Neural progenitor cell (in vitro differentiated cells): Measurements from ENCODE around the gene ALDH3B1.

Experiments
- EZH2 ChIP-seq: fragments of 200-600 bp; sonication (generic); IDR thresholded peaks from 2 replicates; pipeline ENCODE4 v1.6.1; 2017; ENCODE audit warnings: antibody characterized with exemption, mild to moderate bottlenecking, moderate library complexity
- EZH2phosphoT487 ChIP-seq: fragments of 200-600 bp; sonication (generic); IDR thresholded peaks from 2 replicates; pipeline ENCODE4 v1.6.1; 2017; ENCODE audit warnings: antibody characterized with exemption
- TF ChIP-seq, protein P1 (sequence below): fragments of 200-600 bp; sonication (generic); IDR thresholded peaks from 2 replicates; pipeline ENCODE4 v1.5.1; 2017; ENCODE audit warnings: antibody characterized with exemption, mild to moderate bottlenecking

DNA sequence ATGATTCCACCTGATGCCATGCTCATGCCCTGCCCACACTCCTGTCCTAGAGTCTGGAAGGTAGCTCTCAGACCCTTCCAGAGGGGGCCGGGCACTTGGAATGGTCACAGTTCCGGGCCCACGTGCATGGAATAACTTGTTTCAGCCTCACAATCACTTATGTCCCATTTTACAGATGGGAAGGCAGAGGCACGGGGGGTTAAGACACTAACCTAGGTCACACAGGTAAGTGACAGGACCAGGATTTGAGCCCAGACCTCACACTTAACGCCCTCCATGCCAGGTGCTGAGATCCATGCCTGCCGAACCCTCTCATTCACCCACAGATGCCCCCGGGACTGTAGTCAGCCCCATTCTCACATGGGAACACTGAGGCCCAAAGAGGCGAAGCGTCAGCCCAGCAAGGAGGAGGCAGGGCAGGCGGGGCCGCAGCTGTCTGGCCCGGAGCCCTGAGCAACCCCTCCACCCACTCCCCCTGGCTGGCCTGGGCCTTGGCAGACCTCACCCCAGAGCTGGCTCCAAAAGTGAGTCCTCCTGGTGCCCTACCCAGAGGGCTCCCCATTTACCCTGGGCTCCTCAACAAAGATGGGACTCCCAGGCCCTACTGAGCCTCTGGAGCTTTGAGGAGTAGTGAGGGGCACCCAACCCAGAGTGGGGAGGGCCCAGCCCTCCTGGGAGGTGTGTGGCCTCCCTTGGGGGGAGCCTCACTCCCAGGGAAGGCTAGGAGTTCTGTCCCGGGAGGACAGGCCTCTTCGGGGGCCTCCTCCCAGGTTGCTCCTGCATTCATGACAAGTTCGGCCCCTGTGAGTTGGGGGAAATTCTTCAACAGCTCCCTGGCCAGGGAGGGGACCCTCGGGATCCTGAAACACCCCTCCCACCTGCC, 2.4 kb upstream of the ALDH3B1 start:
- TF ChIP-seq, protein P1, sequence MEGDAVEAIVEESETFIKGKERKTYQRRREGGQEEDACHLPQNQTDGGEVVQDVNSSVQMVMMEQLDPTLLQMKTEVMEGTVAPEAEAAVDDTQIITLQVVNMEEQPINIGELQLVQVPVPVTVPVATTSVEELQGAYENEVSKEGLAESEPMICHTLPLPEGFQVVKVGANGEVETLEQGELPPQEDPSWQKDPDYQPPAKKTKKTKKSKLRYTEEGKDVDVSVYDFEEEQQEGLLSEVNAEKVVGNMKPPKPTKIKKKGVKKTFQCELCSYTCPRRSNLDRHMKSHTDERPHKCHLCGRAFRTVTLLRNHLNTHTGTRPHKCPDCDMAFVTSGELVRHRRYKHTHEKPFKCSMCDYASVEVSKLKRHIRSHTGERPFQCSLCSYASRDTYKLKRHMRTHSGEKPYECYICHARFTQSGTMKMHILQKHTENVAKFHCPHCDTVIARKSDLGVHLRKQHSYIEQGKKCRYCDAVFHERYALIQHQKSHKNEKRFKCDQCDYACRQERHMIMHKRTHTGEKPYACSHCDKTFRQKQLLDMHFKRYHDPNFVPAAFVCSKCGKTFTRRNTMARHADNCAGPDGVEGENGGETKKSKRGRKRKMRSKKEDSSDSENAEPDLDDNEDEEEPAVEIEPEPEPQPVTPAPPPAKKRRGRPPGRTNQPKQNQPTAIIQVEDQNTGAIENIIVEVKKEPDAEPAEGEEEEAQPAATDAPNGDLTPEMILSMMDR: no peak
- TF ChIP-seq EZH2: no peak
- TF ChIP-seq EZH2phosphoT487: no peak
